ENCODE data around the gene POLN. TPM values are rescaled to one million over a fixed set of nuclear protein-coding genes. Genes with fewer than 3 reads are reported as not detected.
A peak's percentile ranks its signal among the peaks of the same experiment; 100 is the strongest.

The POLN gene
- total RNA-seq, 3 donors from 2014 or later (not counting 1 experiment from before 2014, with no cell fraction given): 2.6 to 6.9 (median 3.3) TPM

DNA sequence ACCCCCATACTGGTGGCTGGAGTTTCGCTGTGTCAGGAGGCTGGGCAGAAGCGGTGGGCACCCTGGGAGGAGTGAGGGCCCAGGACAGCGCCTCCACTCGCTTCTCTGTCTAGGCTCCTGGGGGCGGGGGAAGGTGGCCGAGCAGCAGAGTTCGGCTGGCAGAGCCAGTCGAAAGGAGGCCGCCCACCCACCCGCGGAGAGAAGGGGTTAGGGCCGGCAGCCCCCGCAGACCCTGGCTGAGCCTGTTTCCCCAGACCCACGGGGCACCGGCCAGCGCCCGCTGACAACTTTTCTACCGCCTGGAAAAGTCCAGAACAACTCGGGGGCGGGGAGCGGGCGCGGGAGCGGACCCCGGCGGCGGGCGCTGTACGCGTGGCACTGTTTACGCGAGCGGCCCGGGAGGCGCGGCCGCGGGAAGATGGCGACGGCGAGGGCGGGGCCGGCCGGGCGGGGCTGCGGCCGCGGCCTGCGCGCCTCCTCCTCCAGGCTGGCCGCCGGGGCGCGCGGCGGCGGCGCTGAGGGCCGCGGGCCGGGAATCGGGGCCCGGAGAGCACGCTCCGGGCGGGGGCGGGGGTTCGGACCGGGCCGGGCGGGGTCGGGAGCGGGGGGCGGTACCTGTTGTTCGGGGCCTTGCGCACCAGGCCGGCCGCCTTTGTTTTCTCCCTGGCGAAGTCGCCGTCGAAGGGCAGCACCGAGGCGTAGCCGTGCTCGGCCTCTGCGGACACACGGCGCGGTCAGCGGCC lies 19.4 kb upstream of the POLN start:
- no peaks in the 10 kb centered on the region for H3K9me3 Mint-ChIP-seq
- peak overlapping the region; percentile 76 for H3K4me3 Mint-ChIP-seq
- peak; percentile 61 to 82 for DNase-seq
- H3K27me3 Mint-ChIP-seq (ENCODE audit: low read depth in 2 of 2): no peaks in the 10 kb centered on the region
- Histone ChIP-seq H3K4me3 (ENCODE audit: low read length) (peak overlapping the region; percentile 89), H3K36me3 (ENCODE audit: control insufficient read depth, insufficient read depth, low read length) (peaks cover 15% of the 10 kb centered on the region), H3K27me3 (ENCODE audit: control insufficient read depth, insufficient read depth, low read length) (no peaks in the 10 kb centered on the region), H3K9me3 (ENCODE audit: control insufficient read depth, insufficient read depth, low read length) (no peaks in the 10 kb centered on the region), H3K4me1 (ENCODE audit: control insufficient read depth, insufficient read depth, low read length) (peaks cover 39% of the 10 kb centered on the region), H3K27ac (ENCODE audit: low read length) (peak overlapping the region; percentile 44)
- ATAC-seq: peak; percentile 17 to 28 (median 18)
- peaks cover 6 to 12% of the 10 kb centered on the region in 2 donors for H3K4me1 Mint-ChIP-seq
- no peaks in the 10 kb centered on the region for H3K36me3 Mint-ChIP-seq
- TF ChIP-seq, protein P1, sequence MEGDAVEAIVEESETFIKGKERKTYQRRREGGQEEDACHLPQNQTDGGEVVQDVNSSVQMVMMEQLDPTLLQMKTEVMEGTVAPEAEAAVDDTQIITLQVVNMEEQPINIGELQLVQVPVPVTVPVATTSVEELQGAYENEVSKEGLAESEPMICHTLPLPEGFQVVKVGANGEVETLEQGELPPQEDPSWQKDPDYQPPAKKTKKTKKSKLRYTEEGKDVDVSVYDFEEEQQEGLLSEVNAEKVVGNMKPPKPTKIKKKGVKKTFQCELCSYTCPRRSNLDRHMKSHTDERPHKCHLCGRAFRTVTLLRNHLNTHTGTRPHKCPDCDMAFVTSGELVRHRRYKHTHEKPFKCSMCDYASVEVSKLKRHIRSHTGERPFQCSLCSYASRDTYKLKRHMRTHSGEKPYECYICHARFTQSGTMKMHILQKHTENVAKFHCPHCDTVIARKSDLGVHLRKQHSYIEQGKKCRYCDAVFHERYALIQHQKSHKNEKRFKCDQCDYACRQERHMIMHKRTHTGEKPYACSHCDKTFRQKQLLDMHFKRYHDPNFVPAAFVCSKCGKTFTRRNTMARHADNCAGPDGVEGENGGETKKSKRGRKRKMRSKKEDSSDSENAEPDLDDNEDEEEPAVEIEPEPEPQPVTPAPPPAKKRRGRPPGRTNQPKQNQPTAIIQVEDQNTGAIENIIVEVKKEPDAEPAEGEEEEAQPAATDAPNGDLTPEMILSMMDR (IDR thresholded peaks at IDR 0.05): no peak
- under 1% methylated on average over 91 of the region's 91 CpGs for WGBS (ENCODE audit: insufficient coverage)
- intact Hi-C loops (cut with micrococcal nuclease): no loop called here
- H3K27ac Mint-ChIP-seq: peak overlapping the region; percentile 73 to 89

DNA sequence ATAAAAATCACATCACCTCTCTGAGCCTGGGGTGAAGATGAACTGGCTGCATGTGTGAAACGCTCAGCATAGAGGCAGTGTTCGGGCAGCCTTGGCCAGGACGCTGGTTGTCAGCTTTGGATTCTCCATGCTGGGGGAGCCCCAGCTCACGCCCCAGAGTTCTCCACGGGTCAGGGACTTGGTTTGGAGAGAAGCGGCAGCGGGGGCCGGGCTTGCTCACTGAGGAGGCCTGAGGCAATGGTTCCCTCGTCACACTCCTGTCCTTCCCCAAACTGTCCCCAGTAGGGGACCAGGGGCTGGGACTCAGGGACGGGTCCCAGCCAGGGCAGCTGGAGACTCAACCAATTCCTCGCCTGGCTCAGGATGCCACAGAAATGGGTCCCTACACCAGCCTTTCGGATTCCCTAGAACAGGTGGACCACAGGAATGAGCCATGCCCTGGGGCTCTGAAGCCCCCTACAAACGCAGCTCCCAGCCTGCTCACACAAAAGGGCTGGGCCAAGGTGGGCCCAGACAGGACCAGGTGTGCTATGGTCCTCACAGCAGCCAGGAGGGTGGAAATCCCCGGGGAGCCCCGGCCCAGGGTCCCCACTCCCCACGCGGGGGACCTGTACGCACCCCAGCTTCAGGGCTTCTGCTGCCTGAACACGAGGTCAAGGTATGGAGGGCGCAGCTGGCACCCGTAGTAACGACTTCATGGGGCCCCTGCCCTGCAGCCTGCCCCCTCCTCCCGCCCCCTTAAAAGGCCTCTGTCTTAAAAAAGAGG lies 18.6 kb upstream of the POLN start:
- peak in 1 of 2 donors; percentile 17 for DNase-seq

DNA sequence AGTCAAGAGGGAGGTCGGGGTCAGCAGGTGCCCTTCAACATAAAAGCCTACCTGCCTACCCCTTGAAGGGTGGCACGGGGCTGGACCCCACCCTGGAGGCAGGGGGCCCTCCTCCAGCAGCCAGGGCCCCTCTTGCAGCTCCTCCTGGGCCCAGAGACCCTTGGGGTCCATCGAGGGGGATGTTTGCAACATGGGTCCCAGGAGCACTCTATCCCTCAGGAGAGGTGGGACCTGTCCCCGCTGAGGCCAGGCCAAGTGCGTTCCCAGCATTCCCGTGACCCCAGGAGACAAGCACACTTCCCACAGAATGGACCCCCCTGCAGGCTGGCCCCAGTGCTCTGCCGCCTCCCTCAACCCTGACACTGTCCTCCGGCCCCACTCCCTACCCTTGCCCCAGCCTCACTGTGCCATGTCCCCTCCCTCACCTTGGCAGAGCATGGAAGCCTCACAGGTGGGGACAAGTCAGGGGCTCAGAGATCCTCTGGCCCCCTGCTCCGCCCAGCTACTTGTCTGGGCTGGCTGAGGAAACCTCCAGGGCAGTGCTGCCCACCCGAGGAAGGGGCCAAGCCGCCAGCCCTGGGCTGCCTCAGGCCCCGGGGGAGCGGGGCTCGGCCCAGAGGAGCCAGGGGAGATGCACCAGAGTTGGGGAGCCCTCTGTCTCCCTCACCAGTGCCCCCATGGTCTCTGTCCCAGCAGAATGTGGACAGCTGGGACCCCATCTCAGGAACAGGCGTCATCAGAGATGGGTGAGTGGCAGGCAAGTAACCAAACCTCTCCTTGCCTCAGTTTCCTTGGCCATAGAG lies 17.8 kb upstream of the POLN start:
- Mint-ChIP-seq H3K27ac (no peak overlapping the region), H3K27me3 (ENCODE audit: low read depth in 2 of 2) (no peaks in the 10 kb centered on the region), H3K4me1 (peaks cover 6 to 13% of the 10 kb centered on the region in 2 donors), H3K36me3 (no peaks in the 10 kb centered on the region), H3K9me3 (no peaks in the 10 kb centered on the region), H3K4me3 (peak overlapping the region; percentile 42)
- ATAC-seq (no peak), DNase-seq (peak in 1 of 2 donors; percentile 15)
- Histone ChIP-seq H3K9me3 (ENCODE audit: control insufficient read depth, insufficient read depth, low read length) (no peaks in the 10 kb centered on the region), H3K36me3 (ENCODE audit: control insufficient read depth, insufficient read depth, low read length) (peaks cover 22% of the 10 kb centered on the region), H3K27me3 (ENCODE audit: control insufficient read depth, insufficient read depth, low read length) (no peaks in the 10 kb centered on the region), H3K4me3 (ENCODE audit: low read length) (no peak overlapping the region), H3K27ac (ENCODE audit: low read length) (no peak overlapping the region), H3K4me1 (ENCODE audit: control insufficient read depth, insufficient read depth, low read length) (peaks cover 39% of the 10 kb centered on the region)
- TF ChIP-seq, protein P1 (IDR thresholded peaks at IDR 0.05): no peak
- 96% methylated on average over 15 of the region's 15 CpGs for WGBS (ENCODE audit: insufficient coverage)
- intact Hi-C loops (cut with micrococcal nuclease): no loop called here

More for the DNA sequence above, 18.6 kb upstream of the POLN start:
- H3K27me3 ChIP-seq (ENCODE audit: control insufficient read depth, insufficient read depth, low read length): no peaks in the 10 kb centered on the region
- H3K36me3 ChIP-seq (ENCODE audit: control insufficient read depth, insufficient read depth, low read length): peaks cover 19% of the 10 kb centered on the region
- no peaks in the 10 kb centered on the region for H3K9me3 ChIP-seq (ENCODE audit: control insufficient read depth, insufficient read depth, low read length)
- no peaks in the 10 kb centered on the region for H3K27me3 Mint-ChIP-seq (ENCODE audit: low read depth in 2 of 2)
- H3K27ac Mint-ChIP-seq: peak overlapping the region in 1 of 2 donors; percentile 13
- H3K27ac ChIP-seq (ENCODE audit: low read length): peak overlapping the region; percentile 41
- H3K36me3 Mint-ChIP-seq: no peaks in the 10 kb centered on the region
- peak overlapping the region; percentile 76 for H3K4me3 Mint-ChIP-seq
- no peaks in the 10 kb centered on the region for H3K9me3 Mint-ChIP-seq
- TF ChIP-seq, protein P1 (IDR thresholded peaks at IDR 0.05): no peak
- WGBS (ENCODE audit: insufficient coverage): 65% methylated on average over 23 of the region's 23 CpGs
- peak overlapping the region; percentile 89 for H3K4me3 ChIP-seq (ENCODE audit: low read length)
- intact Hi-C loops (cut with micrococcal nuclease): no loop called here
- ATAC-seq: no peak
- peaks cover 6 to 9% of the 10 kb centered on the region in 2 donors for H3K4me1 Mint-ChIP-seq
- H3K4me1 ChIP-seq (ENCODE audit: control insufficient read depth, insufficient read depth, low read length): peaks cover 39% of the 10 kb centered on the region

All from natural killer cell (primary cell).